ENCODE measurements around the gene SNCA.

Gene SNCA

GRCh38 chr4:89674876-89675459 is 162.0 kb downstream of the SNCA start:
- TF ChIP-seq, protein P1, sequence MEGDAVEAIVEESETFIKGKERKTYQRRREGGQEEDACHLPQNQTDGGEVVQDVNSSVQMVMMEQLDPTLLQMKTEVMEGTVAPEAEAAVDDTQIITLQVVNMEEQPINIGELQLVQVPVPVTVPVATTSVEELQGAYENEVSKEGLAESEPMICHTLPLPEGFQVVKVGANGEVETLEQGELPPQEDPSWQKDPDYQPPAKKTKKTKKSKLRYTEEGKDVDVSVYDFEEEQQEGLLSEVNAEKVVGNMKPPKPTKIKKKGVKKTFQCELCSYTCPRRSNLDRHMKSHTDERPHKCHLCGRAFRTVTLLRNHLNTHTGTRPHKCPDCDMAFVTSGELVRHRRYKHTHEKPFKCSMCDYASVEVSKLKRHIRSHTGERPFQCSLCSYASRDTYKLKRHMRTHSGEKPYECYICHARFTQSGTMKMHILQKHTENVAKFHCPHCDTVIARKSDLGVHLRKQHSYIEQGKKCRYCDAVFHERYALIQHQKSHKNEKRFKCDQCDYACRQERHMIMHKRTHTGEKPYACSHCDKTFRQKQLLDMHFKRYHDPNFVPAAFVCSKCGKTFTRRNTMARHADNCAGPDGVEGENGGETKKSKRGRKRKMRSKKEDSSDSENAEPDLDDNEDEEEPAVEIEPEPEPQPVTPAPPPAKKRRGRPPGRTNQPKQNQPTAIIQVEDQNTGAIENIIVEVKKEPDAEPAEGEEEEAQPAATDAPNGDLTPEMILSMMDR (IDR thresholded peaks at IDR 0.05; ENCODE audit: extremely low read depth, missing control alignments) = no peak
- no peak for DNase-seq (ENCODE audit: low spot score)
